GM19023 (cell line): ENCODE results near the gene PP2D1.
"Not testable (repeated sequence)": the region's sequence is repeated elsewhere in the genome, so short reads cannot be mapped to it uniquely, and the experiment has no call there.

Experiments used
- ATAC-seq: cut with Tn5 transposase; IDR thresholded peaks from one replicate; pipeline ENCODE4 v1.9.1; 2021; ENCODE audit warnings: mild to moderate bottlenecking, moderate library complexity; ENCODE audit not compliant: unreplicated experiment

The PP2D1 gene

GRCh38 chr3:20040548-20041196 is 28.6 kb upstream of the PP2D1 start:
- peak; percentile 42 for ATAC-seq

GRCh38 chr3:20039765-20040547 is 27.9 kb upstream of the PP2D1 start, which contains the start of gene KAT2B:
KAT2B (plus strand) TSS chr3:20040446; CDS start chr3:20040478, 32 bp downstream.
- ATAC-seq, result peak; percentile 51

GRCh38 chr3:20039466-20039764 is 27.4 kb upstream of the PP2D1 start:
- no peak for ATAC-seq

GRCh38 chr3:20038699-20039465 is 26.8 kb upstream of the PP2D1 start:
- no peak for ATAC-seq

- no peak for ATAC-seq
These were observed 25.4 kb upstream of the PP2D1 start for GRCh38 chr3:20037255-20037996.

- ATAC-seq, result no peak
These were observed 23.0 kb upstream of the PP2D1 start for GRCh38 chr3:20035019-20035418.

GRCh38 chr3:20031939-20032338 is 19.9 kb upstream of the PP2D1 start:
- ATAC-seq, result not testable (repeated sequence)

- ATAC-seq, result no peak
These were observed 16.9 kb upstream of the PP2D1 start for GRCh38 chr3:20028905-20029331.

- ATAC-seq, result no peak
These were observed 15.1 kb upstream of the PP2D1 start for GRCh38 chr3:20027136-20027535.

GRCh38 chr3:20023623-20024405 is 11.8 kb upstream of the PP2D1 start:
- no peak for ATAC-seq

- no peak for ATAC-seq
These were observed 11.0 kb upstream of the PP2D1 start for GRCh38 chr3:20022954-20023622.

GRCh38 chr3:20016076-20016475 is 4.0 kb upstream of the PP2D1 start:
- ATAC-seq, result not testable (repeated sequence)

GRCh38 chr3:20015525-20015924 is 3.5 kb upstream of the PP2D1 start:
- no peak for ATAC-seq

- no peak for ATAC-seq
These were observed 1.3 kb upstream of the PP2D1 start for GRCh38 chr3:20013396-20013795.

- ATAC-seq, result no peak
These were observed 3.4 kb downstream of the PP2D1 start for GRCh38 chr3:20008646-20009045.

GRCh38 chr3:20007960-20008359 is 4.1 kb downstream of the PP2D1 start:
- no peak for ATAC-seq

- no peak for ATAC-seq
These were observed 10.1 kb downstream of the PP2D1 start for GRCh38 chr3:20001932-20002331.

GRCh38 chr3:19997502-19997901 is 14.6 kb downstream of the PP2D1 start:
- no peak for ATAC-seq

GRCh38 chr3:19994796-19995195 is 17.3 kb downstream of the PP2D1 start:
- ATAC-seq, result no peak

- not testable (repeated sequence) for ATAC-seq
These were observed 23.2 kb downstream of the PP2D1 start for GRCh38 chr3:19988904-19989303.
